Activated gamma-delta T cell treated with Interleukin-2 at 50 U/mL for 16 hours (primary cell): ENCODE results near the gene UCP2.
"Not testable (repeated sequence)": the region's sequence is repeated elsewhere in the genome, so short reads cannot be mapped to it uniquely, and the experiment has no call there.

Experiments used
- DNase-seq: peaks from one replicate; pipeline ENCODE4 v3.0.0-alpha.2; 2020

UCP2 gene

DNA sequence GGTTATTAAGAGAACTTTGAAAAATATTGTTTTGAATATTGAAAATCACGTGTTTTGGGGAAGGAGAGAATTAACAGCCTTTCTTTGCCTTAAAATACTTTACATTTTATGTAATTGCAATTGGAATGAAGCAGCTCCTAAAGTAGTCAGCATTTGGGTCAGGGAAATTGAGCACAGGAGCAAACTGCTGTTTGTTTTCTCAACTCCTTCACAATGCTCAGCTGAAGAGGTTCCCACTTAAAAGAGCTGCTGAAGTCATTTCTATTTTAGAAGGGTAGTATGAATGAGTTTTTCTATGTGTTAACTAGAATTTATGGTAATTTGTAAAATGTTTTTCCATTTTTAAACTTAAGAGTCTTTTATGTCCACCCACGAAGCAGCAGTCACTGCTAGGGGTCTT lies 8.1 kb upstream of the UCP2 start:
- DNase-seq, result no peak

DNA sequence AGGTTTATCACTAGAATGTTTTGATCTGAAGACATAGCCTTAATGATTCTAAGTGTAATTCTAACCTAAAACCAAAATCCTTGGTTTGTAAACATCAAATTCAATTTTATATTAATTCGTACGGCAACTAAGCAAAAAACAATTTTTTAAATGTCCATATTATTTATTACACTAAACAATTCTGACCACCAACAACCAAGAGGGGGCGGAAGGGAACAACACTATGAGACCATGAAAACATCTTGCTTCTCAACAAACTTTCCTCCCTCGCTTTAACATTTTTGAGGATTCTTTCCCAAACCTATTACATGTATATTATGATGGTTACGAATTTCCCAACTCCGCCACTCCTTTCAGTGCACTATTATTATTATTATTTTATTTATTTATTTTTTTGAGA lies 6.5 kb upstream of the UCP2 start:
- no peak for DNase-seq

DNA sequence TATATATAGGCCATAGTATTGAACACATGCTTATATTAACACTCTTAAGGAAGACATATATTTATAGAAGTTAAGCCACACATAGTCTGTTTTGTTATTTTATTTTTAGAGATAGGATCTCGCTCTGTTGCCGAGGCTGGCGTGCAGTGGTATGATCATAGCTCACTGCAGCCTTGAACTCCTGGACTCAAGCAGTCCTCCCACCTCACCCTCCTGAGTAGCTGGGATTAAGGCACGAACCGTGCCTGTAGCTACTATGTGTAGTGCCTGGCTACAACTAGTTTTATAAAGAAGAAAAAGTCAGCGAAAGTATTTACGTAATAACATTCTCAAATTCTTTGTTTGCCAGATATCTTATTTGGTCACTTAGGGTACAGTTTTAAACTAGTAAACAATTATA lies 5.6 kb upstream of the UCP2 start:
- DNase-seq, result no peak

DNA sequence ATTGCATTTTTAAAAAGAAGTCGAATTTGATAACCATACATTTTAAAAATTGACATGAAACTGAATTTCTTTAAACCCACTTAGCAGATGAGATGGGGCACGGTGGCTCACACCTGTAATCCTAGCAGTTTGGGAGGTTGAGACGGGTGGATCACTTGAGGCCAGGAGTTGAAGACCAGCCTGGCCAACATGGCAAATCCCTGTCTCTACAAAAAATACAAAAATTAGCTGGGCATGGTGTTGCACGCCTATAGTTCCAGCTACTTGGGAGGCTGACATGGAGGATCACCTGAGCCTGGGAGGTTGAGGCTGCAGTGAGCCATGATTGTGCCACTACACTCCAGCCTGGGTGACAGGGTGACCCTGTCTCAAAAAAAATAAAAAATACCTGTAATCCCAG lies 3.0 kb upstream of the UCP2 start:
- DNase-seq, result not testable (repeated sequence)

DNA sequence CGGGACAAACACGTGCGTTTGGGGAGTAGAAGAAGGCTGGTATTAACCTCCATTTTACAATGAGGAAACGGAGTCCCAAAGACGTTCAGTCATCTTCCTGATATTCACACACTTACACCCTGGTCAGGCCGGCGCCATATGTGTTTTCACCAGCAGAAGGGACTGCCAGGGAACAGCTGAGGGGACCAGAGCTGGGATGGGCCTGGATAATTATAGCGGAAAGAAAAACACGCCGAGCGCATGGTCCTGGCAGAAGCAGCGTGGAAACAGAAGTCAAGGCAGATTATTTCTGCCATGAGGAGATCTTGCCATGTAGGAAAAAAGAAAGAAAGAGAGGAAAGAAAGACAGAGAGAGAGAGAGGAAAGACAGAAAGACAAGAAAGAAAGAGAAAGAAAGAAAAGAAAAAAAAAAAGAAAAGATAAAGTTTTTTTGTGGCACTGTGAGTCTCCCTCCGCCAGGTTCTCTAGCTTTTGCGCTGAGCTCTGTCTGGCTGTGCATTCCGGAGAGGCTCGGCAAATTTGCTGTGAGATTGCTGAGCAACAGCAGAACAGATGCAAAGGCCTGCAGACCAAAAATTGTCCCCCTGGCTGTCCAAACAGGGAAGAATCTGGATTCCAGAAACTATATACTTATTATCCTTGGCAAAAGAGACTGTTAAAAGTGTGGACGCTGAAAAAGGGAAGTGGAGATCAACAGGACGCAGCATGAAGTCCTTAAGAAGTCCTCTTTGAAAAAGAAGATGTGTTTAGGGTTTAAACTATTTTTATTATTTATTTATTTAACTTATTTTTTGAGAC lies 1.3 kb upstream of the UCP2 start:
- DNase-seq, result no peak

DNA sequence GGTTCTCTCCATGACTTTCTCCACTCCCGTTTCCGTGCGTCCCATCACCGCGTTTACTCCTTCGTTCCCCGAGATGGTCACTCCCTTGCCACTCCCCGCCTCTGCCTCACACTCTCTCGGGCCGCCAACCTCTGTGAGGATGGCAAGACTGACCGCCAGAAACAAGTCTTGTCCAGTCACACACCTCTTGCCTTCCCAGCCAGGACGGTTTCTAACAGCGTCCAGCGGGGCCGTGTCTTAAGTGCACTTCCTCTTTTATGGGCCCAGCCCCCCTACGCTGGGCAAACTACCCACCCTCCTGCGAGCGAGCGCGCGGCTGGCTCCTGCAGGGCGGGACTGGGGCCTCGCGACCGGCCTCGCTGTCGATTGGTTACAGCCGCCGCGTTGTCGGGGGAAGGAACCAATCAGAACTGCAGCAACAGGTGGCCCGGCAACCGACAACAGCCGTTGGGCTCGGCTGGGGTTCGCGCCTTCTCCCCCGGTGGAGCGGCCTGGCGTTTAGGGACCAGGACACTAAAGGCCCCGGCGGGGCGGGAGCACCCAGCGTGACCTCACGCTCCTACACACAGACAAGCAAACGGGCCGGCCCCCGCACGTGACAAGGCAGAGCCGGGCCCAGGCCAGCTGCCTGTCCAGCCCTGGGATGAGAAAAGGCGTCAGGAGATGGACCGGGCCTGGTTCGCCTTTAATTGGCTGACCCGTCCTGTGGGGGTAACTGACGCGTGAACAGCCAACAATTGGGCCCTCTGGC lies 522 bp upstream of the UCP2 start:
- peak; percentile 90 for DNase-seq

DNA sequence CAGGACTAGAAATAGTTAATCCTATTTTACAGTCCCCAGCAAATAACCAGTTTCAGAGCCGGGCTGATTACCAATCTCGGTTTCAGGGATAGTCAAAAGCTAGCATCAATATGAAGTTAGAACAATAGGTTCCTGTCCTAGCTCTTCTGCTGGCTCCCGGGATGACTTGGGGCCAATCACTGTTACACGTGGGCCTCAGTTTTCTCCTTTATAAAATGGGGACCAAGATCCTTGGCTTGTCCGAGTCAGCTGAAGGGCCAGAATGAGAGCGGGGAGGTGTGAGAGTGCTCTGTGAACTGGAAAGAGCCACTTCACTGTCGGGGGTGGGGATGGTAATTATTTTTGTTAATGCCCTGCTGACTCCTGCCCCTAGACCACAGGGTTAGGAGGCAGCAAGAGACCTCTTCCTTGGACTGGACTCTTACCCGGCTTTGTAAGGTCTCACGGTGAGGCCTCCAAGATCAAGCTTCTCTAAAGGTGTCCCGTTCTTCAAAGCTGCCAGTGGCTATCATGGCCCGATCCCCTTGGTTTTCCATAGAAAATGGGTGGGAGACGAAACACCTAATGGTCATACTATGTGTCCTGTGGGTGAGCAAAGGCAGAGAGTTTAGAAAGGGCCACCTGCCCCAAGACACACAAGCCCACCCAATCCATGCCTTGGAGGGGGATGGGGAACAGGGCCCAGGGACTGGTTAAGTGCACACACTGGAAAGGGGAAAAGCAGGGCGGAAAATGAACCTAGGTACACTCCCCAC lies 1.4 kb downstream of the UCP2 start:
- DNase-seq, result no peak

DNA sequence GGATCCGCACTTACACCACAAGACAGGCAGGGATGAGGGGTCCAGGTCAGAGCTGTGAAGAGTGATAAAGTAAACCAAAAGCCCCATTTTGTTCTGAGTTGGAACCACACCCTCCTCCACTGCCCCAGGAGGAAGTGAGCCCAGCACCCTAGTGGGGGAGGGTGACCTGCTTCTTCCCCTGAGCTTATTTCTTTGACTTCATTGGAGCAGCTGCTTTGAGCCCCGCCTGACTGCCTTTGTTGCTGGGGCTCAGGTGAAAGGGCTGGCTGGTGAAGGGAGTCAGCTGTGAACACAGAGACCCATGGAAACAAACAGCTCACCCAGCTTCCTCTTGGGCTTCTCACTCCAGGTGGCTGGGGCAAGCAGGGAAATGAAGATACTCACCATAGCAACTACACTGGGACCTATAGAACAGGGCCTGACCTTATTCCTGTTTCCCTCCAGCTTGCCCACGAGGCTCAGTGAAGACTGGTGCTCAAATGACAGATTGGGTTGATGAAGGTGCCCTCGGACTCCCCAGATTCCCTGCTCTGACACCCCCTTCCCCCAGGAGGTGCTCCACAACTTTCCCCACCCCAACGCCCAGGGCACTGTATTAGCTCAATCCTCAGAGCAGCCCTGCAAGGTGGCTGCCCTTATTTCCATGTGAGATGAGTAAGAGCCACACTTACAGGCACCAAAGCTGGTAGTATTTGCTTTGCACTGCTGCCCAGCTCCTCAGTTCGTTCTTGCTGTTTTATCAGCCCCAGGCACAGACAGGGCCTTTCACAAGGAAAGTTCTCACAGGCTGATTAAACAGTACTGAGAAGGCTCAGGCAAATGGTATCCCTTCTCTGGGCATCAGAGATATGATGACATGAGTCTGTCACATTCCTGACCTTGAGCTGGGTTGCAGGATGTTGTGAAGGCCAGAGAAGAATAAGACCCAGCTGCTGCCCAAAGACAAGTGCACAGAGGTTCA lies 2.4 kb downstream of the UCP2 start:
- DNase-seq, result peak; percentile 83

DNA sequence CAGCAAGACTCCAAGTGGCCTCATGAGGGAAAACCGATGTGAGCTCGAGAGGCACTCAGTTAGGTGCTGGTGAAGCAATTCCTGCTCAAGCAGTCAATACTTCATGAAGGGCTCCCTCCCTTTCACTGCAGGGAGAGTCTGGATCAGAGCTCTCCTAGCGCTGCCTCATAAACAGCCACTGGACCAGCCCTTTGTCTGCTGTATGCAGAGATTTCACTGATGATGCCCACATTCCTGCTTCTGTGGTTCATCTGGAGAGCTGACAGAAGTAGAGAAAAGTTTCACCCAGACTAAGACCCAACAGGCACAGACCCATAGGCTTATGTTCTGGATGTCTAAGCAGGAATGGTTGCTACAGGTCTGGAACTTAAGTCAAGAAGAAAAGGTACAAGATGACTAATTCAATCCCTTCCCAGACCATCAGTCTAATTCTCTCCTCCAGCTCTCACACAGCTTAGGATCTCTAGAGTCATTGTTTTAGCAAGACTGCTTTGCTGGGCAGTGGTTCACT lies 4.0 kb downstream of the UCP2 start:
- DNase-seq, result no peak

DNA sequence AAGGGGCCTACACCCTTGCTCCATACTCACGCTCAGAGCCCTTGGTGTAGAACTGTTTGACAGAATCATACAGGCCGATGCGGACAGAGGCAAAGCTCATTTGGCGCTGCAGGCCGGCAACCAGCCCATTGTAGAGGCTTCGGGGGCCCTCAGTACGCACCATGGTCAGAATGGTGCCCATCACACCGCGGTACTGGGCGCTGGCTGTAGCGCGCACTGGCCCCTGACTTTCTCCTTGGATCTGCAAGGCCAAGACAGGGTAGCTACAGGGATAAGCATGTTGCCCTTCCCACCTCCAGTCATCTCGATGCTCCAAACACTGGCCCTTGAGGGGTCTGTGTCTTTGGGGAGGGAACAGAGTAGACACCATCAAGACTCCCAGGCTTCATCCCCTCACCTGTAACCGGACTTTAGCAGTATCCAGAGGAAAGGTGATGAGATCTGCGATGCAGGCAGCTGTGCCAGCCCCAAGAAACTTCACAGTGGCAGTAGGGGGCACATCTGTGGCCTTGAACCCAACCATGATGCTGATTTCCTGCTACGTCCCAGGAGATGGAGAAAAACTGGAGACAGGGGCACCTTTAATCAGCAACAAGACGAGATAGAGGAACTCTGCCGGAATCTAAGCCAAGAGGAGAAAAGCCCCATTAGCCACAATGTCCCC lies 4.7 kb downstream of the UCP2 start:
- DNase-seq, result no peak

DNA sequence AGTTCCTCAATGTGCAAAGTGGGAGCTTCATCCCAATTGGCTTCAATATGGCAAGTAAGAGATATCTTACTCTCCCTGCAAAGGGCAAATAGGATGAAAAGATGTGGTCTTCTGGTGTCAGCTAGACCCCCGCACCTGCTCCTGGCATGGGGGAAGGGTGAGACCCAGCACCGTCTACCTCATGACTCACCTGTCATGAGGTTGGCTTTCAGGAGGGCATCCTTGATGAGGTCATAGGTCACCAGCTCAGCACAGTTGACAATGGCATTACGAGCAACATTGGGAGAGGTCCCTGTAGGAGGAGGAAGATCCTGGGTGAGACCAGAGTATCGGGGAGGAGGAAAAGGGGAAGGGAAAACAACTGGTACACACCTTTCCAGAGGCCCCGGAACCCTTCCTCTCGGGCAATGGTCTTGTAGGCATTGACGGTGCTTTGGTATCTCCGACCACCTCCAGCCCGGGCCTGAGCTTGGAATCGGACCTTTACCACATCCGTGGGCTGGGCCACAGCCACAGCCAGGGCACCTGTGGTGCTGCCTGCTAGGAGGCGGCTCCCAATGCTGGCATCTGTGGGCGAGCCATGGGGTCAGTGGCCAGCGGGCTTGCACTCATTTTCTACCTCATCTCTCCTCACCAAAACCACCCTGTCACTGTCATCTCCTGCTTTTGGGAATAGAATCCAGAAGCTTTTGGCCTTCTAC lies 6.0 kb downstream of the UCP2 start:
- no peak for DNase-seq

DNA sequence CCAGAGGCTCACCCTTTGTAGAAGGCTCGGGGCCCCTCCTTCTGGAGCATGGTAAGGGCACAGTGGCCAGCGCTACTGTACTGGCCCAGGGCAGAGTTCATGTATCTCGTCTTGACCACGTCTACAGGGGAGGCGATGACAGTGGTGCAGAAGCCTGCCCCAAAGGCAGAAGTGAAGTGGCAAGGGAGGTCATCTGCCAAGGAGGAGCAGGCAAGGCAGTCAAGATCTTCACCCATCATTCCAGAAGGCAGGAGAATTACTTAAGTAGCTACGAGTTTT lies 7.2 kb downstream of the UCP2 start:
- no peak for DNase-seq

DNA sequence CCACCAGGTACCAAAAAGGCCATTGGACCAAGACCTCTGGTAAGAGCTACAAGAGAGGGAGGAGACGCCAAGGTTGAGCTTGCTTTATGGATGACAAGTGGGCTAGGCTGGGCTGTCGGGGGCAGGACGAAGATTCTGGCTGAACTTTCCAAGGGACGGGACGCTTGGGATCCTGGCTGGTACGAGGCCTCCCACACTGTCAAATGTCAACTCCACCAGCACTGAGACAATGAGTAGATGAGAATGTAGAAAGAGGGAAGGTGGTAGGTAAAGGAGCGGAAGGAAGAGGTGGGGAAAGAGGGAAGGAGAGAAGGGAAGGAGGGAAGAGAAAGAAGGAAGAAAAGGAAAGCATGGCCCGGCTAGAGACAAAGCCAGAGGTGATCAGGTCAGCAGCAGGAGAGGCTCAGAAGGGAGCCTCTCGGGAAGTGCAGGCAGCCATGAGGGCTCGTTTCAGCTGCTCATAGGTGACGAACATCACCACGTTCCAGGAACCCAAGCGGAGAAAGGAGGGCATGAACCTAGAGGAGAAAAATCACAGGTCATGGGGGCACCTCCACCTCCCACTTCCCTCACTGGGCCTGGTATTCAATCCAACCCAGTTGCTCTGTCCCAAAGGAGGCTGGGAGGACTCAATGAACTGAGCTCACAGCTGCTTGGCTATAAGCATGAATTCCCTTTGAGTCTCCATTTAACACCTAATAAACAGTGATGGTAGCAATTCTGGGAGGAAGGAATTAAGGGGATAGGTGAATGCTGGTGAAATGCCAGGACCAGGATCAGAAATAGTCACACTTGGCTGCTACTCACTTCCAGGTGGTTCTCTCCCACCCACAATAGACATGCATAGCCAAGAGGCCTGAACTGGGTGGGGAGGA lies 7.8 kb downstream of the UCP2 start:
- DNase-seq, result no peak

DNA sequence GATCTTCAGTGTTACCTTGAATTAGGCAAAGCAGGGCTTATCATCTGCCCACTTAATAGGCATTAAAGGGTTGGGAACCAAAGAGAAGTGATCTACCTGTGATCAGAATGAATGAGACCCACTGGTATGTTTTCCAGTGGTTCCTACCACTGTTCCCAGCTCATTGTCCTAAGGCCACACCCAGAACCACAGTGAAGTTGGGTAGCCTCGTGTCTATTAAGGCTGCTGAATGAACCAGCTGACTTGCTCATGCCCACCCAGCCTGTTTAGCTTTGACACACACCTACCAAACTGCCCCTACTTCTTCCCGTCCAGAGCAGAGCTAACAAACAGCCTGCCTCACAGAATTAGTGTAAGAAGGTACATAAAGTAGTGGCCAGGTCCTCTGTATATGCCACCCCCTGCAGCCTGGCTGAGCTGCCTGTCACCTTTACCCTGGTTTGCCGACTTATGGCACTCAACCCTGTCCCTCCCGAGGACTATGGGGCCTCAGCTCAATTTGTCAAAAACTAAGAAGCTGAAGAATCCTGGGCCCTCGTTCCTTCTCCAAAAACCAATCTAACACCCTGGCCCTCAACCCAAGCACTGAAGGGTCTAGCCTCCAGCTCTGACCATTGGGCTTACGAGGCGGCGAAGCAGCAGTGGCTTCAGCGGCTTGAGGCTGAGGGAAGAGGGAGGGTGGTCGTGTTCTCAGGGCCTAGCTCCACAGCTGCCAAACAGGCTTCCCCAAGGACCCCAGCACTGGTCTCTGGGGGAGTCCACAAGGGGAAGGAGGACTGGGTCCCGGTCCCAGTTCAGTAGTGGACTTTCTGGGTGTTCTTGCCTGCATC lies 9.8 kb downstream of the UCP2 start:
- no peak for DNase-seq

DNA sequence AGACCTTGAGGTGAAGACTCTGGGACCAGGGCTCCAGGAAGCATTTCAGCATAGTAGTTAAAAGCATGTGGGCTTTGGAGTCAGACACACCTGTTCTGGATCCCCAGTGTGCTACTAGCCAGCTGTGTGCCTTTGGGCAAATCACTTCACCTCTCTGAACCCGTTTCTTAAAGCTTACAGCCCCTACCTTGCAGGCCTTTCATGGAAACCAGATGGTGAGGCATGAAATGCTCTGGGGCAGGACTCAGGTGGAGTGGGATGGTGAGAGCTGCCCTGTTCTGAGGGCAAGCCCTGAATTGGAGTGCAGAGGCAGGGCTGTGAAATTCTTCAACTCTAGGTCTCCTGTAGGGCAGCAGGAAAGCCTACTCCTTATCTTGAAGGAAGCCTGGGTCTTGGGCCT lies 10.5 kb downstream of the UCP2 start:
- DNase-seq, result no peak

DNA sequence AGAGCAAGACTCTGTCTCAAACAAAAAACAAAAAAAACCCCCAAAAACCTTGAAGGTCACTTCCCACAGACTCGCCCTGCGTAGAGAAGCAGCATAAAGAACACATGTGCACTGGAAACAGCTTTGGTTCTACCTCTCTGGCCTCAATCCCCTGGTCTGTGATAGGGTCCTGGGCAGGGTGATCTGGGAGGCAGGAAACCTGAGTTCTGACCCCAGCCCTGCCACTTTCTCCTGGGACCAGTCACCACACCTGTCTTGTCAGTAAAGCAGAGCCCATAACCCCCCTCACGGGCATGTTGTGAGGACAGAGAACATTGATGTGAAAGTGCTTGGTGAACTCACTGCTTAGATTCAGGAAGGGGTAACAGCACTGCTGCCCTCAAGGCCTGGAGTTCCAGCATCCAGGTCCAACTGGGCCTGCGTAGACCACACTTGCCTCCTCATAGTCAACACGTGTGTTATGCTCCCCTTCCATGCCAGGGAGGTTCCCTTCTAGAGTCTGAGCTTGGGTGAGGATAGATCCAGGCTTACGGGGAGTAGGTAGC lies 11.4 kb downstream of the UCP2 start:
- DNase-seq, result no peak

DNA sequence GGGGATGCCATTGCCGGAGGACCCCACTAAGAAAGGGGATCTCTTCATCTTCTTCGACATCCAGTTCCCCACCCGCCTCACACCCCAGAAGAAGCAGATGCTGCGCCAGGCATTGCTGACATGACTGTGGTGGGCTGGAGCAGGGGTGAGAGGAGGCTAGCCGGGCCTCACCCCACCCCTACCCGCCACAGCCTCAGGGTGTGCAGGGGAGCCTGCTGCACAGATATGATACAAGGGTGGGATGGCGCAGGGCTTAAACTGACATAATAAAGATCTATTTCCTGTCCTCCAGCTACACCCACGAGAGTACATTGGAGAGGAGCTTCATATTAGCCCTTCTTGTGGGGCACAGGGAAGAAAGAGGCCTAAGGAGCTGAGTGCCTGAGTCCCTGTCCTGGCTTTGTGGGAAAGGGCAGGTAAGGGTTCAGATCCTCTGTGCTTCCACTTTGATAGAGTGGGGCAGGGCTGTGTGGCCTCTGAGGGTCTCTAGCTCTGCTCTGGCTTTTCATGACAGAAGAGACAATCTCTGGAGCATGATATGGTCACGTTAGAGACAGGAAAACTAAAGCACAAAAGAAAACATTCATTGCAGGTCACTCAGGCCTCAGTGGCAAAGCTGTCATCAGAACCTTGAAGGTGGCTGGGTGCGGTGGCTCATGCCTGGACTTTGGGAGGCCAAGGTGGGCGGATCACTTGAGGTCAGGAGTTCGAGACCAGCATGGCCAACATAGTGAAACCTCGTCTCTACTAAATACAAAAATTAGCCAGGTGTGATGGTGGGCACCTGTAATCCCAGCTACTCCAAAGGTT lies 12.4 kb downstream of the UCP2 start:
- peak; percentile 50 for DNase-seq

DNA sequence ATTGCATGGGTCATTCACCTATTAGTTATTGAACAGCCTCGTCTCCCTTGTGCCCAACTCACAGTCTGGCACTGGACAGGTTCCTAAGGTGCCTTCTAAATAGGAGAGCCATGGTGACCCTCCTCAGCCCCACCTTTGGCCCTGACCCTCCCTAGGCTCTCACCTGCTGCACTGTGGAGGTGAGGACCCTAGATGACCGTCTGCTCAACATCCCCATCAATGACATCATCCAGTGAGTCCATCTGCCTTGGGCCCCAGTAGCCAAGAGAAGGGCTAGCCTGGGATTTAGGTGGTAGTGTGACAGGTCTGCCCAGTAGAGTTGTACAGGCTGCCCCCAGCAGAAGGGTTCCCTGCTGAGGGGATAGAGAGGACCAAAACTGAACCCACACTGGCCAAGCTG lies 13.6 kb downstream of the UCP2 start:
- DNase-seq, result no peak
